GM18519 (cell line): ENCODE data around the gene ETS1.

Experiments used
- ATAC-seq: cut with Tn5 transposase; IDR thresholded peaks from one replicate; pipeline ENCODE4 v1.9.1; 2021; ENCODE audit warnings: mild to moderate bottlenecking, moderate library complexity; ENCODE audit not compliant: unreplicated experiment, low FRiP score

ETS1 gene

DNA sequence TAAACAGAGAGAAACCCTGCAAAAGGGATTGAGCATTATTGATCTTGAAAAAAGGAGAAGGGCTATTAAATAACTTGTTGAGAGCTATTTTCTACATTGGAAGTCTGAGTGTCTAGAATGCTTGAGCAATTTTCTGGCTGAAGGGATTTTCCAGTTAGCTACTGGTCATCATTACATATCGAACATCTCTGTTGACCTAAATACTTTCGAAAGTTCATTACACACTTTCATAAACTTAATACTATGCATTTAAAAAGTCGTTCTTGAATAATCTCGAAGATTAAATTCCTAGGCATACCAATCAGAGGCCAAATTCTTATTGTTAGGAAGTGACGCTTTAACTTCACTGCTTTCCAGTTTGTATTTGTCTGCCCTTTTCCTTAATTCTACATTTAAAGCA lies 13.7 kb downstream of the ETS1 start:
- no peak for ATAC-seq

DNA sequence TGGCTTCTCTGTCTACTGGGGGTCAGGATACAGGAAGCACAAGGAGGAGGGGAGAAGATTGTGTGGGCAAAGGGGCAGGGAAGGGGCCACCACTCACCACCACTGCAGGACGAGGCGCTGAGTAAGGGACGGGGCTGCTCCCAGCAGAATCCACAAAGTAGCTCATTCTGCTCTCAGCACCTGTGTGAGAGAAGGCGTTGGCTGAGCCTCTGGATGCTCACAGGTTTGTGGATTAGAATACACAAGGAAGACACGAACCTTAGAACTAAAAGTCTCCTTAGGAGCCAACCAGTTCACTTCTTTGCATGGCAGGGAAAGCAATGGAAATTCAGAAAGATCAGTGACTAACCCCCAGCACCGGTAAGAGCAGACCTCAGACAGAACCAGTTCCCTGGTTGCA lies 14.4 kb downstream of the ETS1 start:
- ATAC-seq = no peak

DNA sequence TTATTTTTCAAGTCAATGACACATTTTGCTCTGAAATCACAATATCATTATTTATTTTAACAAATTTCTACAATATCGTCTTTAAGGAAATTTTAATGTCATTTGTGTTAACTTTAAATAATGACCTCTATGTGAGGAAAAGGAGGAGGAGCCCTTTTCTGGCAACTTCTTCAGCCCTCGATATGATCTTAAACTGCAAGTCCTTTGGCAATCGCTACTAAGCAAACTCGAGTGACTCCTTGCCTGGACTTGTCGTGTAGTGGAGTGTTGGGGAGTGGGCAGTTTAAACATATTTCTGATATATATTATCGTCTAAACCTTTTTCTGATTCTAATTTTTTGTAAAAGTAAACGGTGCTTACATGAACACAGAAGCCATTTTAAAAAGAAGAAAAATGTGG lies 16.7 kb downstream of the ETS1 start:
- no peak for ATAC-seq

DNA sequence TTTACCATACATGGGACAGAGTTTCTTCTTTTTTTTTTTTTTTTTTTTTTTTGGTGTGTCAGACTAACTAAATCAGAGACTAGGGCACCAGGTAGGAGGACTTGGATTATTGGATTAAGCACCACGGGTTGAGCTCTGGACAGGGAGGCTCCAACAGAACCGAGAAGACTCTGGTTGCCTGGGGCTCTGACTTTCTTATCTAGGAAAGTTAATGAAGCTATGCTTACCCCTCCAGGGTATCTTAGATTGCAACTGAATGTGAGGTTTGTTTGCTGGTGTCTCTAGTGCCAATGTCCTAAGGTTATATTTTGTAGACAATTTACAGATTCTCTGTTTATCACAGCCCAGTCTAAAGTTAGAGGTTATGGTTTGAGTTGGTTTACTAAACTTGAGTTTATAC lies 18.1 kb downstream of the ETS1 start:
- no peak for ATAC-seq

DNA sequence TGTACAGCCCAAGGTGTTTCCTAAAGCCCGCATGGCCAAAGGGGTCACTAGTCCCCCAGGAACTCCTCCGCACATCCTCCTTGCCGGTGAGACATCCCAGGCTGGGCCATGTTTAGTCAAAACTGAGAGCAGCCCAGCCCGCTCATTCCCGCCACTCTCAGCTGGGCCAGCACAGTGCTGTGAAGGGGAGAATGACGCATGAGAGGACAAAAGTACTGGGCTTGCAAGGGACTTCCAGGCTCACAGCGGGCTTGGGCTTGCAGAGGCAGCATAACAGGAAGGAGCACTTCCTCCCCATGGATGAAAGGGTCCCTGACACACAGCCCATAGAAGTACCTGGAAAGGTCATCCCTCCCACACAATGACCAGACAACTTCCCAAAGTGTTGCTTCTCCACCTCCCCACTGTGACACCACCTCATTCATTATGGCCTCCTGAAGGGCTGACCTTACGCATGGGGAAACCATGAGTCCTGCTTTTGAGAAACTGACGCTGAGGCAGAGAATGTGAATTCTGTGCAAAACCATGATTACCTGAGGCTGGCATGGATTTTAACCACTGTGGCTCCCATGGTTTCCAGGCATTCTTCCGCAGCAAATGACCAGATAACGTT lies 19.1 kb downstream of the ETS1 start:
- ATAC-seq = no peak

- no peak for ATAC-seq
Observed at GRCh38 chr11:128567130-128567529, 20.2 kb downstream of the ETS1 start.

DNA sequence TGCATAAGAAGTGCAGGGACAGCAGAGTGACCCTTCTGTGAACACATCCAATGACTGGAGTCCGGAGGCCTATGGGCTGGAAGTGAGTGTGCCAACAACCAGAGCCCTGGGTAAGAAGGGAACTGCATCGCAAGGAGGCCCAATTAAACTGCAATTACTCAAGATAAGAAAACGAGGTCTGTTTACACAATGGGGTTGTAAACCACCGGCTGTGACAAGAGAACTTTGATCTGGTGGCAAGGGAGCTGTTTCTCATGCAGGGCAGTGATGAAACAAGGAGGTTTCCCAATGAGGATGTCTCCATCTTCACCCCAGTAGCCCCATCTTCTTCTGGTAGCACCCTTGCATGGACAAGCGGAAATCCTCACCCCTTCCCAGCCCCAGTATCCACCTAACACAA lies 21.5 kb downstream of the ETS1 start:
- ATAC-seq = no peak

DNA sequence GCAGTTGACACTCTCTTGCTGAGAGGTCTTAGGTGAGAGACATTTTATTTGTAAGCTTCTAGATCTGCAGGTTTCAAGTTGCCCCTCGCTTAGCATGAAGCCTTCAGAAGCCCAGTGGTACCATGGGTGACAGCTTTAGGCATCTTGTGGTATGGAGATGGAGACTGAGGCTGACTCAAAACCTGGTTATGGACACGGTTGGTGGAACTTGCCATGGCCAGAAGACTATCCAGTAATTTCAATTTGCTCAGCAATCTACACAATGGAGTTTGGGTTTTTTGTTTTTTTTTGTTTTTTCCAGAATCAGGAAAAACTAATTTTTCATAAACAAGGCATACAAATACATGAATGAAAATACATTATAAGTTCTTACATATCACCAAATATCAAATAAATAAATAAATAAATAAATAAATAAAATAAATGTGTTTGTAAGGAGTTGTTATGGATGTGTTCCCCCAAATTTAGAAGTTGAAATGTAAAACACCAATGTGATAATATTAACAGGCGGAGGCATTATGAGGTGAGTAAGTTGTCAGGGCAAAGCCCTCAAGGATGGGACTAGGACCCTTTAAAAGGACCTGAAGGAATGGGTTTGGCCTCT lies 22.6 kb downstream of the ETS1 start:
- no peak for ATAC-seq

DNA sequence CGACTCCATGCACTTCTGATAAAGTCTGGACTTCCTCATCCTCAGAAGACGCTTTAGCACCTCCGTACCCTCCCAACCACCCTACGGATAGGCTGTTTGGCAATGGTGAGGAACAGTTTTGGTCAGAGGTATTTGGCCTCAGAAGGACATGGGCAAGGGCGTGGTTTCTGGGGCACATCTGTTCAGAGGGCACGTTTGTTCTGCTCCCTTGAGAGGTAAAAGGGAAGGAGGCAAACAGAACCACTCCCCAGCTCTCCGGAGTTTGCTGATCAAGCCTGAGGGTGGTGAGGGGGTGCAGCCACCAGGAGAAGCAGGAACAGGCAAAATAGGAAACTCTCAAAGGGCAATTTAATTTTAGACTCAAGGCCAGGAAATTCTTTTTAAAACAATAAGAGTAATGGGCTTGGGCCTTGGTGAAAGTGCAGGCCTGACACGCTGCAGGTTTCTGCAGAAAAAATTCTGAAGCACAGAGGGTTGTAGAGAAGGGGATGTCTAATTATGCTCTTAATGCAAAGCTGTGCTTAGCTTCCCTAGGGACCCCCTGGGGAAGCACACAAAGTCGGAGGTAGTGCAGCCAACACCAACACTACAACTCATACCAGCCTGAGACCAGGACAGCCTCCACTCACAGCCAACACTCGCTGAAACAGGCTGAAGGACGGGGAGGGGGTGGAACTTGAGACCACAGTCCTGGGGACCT lies 23.3 kb downstream of the ETS1 start:
- no peak for ATAC-seq

DNA sequence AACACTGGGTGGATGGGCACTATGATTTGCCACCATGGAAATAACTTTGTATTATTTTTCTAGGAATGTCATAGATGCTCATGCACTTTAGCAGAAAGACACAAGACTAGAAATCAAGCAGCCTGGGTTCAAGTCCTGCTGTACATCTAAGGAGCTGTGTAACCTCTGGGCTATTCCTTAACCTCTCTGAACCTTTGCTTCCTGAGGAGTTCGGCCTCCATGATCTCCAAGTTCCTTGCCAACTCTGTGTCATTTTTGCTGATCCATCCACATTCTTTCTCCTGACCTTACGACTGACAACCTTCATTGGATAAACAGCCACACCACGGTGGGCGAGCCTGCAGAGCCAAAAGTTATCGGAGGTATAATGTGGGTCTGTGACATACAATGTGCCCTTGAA lies 24.1 kb downstream of the ETS1 start:
- ATAC-seq = no peak

- ATAC-seq = no peak
Observed at GRCh38 chr11:128559496-128560103, 27.8 kb downstream of the ETS1 start.

- no peak for ATAC-seq
Observed at GRCh38 chr11:128555606-128556005, 31.8 kb downstream of the ETS1 start.

DNA sequence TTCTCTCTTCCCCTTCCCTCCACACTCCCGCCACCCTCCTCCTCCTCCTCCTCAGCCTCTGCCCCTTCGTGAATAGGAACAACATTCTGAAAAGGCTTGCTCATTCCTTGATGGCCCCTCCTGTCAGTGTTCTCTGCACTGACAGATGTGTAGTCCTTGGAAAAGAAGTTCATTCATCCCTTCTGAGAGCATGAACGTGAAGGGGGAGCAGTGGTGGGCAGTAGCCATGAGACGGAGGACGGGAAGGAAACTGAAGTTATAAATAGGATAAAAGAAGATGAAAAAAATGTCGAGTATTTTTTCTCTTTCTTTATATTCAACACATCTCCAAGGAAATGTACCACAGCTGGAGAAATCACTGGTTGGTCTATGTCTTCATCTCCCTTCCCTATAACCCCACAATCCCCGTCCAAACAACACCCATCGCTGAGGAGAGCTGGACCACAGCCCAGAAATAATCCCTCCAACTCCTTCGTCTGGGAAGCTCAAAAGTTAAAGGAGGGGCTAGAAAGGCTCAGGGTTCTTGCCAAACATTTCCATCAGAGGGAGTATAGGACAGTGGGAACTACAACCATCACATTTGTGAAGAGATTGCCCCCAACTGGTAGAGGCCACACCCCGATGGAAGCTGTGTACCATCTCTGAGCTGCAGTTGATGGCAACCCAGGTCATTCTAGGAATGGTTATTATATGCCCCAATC lies 33.5 kb downstream of the ETS1 start:
- ATAC-seq = no peak

DNA sequence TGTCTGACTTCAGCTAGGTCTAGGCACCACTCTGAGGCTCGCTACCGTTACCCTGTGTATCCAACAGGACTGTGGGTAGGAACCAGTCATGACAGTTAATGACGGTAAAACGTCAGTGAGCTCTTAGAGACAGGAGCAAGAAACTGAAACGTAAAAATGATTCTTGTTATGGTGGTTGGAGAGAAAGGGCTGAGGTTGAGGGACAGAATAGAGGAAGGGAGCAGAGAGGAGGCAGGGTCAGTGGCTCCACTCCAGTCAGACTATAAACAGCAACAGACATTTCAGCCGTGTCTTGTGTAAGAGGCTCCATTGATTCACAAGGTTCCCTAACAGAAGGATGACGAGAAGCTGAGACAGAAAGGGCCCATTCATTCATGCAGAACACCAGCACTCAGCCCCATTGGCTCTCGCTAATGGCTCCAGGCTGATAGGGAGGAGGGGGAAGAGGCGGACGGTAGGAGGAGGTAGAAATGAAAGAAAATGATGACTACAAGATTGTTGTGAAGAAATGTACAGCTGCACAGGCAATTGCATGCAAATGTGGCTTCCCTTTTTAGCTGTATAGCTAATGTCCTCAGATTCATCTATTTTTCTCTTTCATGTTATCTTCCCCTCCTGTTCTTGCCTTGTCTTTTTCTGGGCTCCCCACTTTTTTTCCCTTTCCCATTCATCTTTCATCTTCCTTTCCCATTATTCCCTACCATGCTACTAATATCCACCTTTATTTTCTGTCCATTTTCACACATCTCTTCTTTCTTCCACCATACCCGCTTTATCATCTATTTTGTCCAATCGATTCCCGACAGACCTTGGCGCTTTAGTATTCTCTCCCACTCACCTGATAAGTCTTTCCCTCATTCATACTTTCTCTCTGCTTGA lies 34.3 kb downstream of the ETS1 start:
- ATAC-seq = peak; percentile 44

- ATAC-seq = peak; percentile 60
Observed at GRCh38 chr11:128551611-128552335, 35.6 kb downstream of the ETS1 start.

DNA sequence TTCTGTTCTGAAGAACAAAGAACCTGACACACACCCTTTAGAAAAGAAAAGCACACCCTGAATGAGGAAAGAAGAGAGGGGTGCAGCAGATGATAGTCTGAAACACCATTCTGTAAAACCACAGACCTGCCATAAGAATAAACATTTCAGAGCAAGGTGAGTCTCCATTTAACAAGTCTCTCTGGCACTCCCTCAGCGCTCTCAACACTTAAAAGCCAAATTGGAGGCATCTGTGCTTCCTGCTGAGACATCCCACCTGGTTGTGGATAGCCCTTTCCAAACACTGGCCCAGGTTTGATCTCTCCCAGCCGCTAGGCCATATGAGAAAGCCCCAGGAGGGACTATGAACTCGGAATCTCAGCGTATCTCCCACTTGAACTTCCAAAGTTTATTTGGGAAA lies 36.3 kb downstream of the ETS1 start:
- no peak for ATAC-seq

DNA sequence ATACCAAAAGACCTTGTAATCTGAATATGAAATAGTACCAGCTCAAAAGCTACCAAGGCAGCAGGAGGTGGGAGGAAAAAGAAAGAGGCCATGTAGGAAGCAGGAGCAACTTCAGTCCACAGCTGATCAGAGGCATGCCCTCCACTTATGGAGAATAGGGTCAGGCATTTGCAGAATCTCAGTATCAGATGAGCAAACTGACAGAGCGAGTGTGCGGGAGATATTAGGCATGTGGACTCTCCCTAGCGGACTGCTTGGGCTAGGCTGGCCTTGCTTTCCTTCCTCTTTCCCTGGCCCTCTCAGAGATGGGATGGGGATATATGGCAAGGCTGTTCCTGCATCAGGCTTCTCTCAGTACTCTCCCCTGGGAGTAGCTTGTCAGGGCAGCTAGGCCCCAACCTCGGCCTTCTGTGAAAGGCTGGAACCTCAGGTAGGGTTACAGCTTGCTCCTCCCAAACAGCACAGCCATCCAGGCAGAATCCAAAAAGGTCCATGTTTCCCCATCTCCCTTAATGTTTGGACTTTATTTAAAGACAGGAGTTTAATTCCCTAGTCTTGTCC lies 37.0 kb downstream of the ETS1 start:
- no peak for ATAC-seq

GRCh38 chr11:128549256-128549944 lies 38.0 kb downstream of the ETS1 start:
- ATAC-seq = no peak
